NCI-H345 treated with DMSO at 0.1 percent for 48 hours (cell line): ENCODE measurements around the gene DNAJA1.
"Not testable (repeated sequence)": the region's sequence is repeated elsewhere in the genome, so short reads cannot be mapped to it uniquely, and the experiment has no call there.

Experiments
- DNase-seq: peaks from one replicate; lab custom pipeline; 2025; ENCODE audit not compliant: unreplicated experiment; lab: John Stamatoyannopoulos, UW

The DNAJA1 gene

GRCh38 chr9:33080534-33080933, 55.5 kb downstream of the DNAJA1 start:
- no peak for DNase-seq

GRCh38 chr9:33081128-33081851, 56.2 kb downstream of the DNAJA1 start:
- DNase-seq, result peak; percentile 86

GRCh38 chr9:33082128-33082527, 57.1 kb downstream of the DNAJA1 start:
- DNase-seq, result no peak

- DNase-seq, result no peak
Observed at GRCh38 chr9:33082538-33083326, 57.7 kb downstream of the DNAJA1 start.

- not testable (repeated sequence) for DNase-seq
Observed at GRCh38 chr9:33085672-33086071, 60.6 kb downstream of the DNAJA1 start.
